Right atrium auricular region (tissue), 2 donors: ENCODE results near the gene SRSF3. TPM values are rescaled to one million over a fixed set of nuclear protein-coding genes. Genes with fewer than 3 reads are reported as not detected.
A peak's percentile ranks its signal among the peaks of the same experiment; 100 is the strongest.
"Not testable (repeated sequence)": the region's sequence is repeated elsewhere in the genome, so short reads cannot be mapped to it uniquely, and the experiment has no call there.

Source experiments
- DNase-seq: peaks from one replicate; pipeline ENCODE4 v3.0.0-alpha.2; 2019; ENCODE audit warnings: low spot score
- H3K27ac ChIP-seq, 2 donors: fragments of 200-600 bp; sonication (generic); 1 replicate in 1 of 2; 2 replicates in 1 of 2; pipeline ENCODE4 v1.5.1; 2016 to 2019
- H3K27me3 ChIP-seq, 2 donors: fragments of 200-600 bp; sonication (generic); one replicate each; pipeline versions ENCODE4 v1.5.1 to v1.6.0; 2017 to 2019
- H3K36me3 ChIP-seq: fragments of 200-600 bp; sonication (generic); one replicate; pipeline ENCODE4 v1.5.1; 2016
- H3K4me1 ChIP-seq, 2 donors: fragments of 200-600 bp; sonication (generic); one replicate each; pipeline versions ENCODE4 v1.5.1 to v1.6.0; 2017 to 2019
- H3K4me3 ChIP-seq, 2 donors: fragments of 200-600 bp; sonication (generic); 1 replicate in 1 of 2; 2 replicates in 1 of 2; pipeline ENCODE4 v1.5.1; 2017 to 2019; ENCODE audit warnings: mild to moderate bottlenecking in 1 of 2, moderate library complexity in 1 of 2
- H3K9me3 ChIP-seq, 2 donors: fragments of 200-600 bp; sonication (generic); one replicate each; pipeline ENCODE4 v1.5.1; 2019
- CTCF ChIP-seq, 2 donors: fragments of 200-600 bp; sonication (generic); IDR thresholded peaks; one replicate each; pipeline ENCODE4 v1.5.1; 2019; ENCODE audit warnings: antibody characterized with exemption in 2 of 2
- total RNA-seq, 2 donors: library from RNA; depleted of rRNA; stranded (reverse); fragments of >200 nt; gene quantifications; one replicate each; pipeline ENCODE4 v1.1.0, GENCODE V29; 2016

Gene SRSF3
- total RNA-seq, 2 donors from 2014 or later = 51.4 to 97.2 TPM

- Histone ChIP-seq H3K27me3 (no peaks in the 10 kb centered on the region), H3K36me3 (peaks cover 97% of the 10 kb centered on the region), H3K9me3 (no peaks in the 10 kb centered on the region), H3K27ac (no peak overlapping the region), H3K4me1 (peaks cover 0 to 88% of the 10 kb centered on the region in 2 donors), H3K4me3 (no peak overlapping the region)
- no peak for DNase-seq
- TF ChIP-seq CTCF (IDR thresholded peaks at IDR 0.05) = no peak
These were observed 10.2 kb downstream of the SRSF3 start for GRCh38 chr6:36604090-36605060.

- Histone ChIP-seq H3K27me3 (no peaks in the 10 kb centered on the region), H3K4me3 (no peak overlapping the region), H3K27ac (no peak overlapping the region), H3K9me3 (no peaks in the 10 kb centered on the region), H3K36me3 (peaks cover 92% of the 10 kb centered on the region), H3K4me1 (peaks cover 0 to 80% of the 10 kb centered on the region in 2 donors)
- no peak for DNase-seq
- TF ChIP-seq CTCF (IDR thresholded peaks at IDR 0.05) = no peak
These were observed 11.0 kb downstream of the SRSF3 start for GRCh38 chr6:36605143-36605542.

DNA sequence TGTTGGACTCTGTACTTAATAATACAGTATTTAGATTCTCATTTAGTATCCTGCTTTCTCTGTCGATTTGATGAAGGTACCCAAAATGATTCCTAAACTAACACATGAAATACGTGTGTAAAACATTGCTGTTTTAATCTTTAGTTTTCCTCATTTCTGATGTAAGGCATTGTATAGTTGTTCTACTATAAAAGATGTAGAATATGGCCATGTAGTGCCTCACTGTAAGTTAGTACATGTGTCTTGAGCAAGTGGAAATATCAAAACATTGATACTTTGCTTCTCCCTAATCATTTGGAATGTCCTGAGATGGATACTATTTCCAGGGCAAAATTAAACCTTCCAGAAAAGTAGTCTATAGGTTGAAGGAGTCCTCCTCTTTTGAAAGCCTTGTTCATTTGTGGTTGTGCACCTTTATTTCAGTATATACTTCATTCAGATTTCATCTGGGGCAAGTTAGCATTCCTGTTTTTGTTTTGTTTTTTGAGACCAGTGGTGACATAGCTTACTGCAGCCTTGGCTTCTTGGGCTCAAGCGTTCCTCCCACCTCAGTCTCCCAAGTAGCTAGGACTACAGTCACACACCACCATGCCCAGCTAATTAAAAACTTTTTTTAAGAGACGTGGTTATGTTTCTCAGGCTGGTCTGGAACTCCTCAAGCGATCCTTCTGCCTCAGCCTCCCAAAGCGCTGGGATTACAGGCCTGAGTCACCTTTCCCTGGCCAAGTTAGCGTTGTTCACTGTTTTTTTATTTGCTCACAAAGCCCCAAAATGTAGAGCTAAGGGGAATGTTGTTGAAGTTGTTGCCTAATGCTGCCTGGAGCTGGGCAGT lies 11.6 kb downstream of the SRSF3 start:
- H3K4me3 ChIP-seq = no peak overlapping the region
- TF ChIP-seq CTCF (IDR thresholded peaks at IDR 0.05) = no peak
- no peak for DNase-seq
- no peaks in the 10 kb centered on the region for H3K9me3 ChIP-seq
- H3K36me3 ChIP-seq = peaks cover 87% of the 10 kb centered on the region
- H3K4me1 ChIP-seq = peaks cover 0 to 75% of the 10 kb centered on the region in 2 donors
- H3K27ac ChIP-seq = peak overlapping the region in 1 of 2 donors; percentile 55
- H3K27me3 ChIP-seq = no peaks in the 10 kb centered on the region

DNA sequence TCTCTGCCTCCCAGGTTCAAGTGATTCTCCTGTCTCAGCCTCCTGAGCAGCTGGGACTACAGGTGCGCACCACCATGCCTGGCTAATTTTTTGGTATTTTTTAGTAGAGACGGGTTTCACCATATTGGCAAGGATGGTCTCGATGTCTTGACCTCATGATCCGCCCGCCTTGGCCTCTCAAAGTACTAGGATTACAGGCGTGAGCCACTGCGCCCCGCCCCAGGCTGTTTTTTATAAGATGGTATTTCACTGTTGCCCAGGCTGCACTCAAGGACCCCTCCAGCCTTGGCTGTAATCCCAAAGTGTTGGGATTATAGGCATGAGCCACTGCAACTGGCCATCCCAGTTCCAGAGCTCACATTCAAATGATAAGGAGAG lies 13.1 kb downstream of the SRSF3 start:
- not testable (repeated sequence) for DNase-seq, H3K4me3 ChIP-seq, H3K9me3 ChIP-seq, H3K27me3 ChIP-seq
- H3K36me3 ChIP-seq = peaks cover 85% of the 10 kb centered on the region
- H3K4me1 ChIP-seq = peaks cover 0 to 66% of the 10 kb centered on the region in 2 donors
- peak overlapping the region; percentile 17 to 55 for H3K27ac ChIP-seq

- no peak for DNase-seq
- Histone ChIP-seq H3K27ac (peak overlapping the region; percentile 17 to 55), H3K4me1 (peaks cover 0 to 63% of the 10 kb centered on the region in 2 donors), H3K27me3 (no peaks in the 10 kb centered on the region), H3K4me3 (no peak overlapping the region), H3K36me3 (peaks cover 85% of the 10 kb centered on the region), H3K9me3 (no peaks in the 10 kb centered on the region)
- no peak for TF ChIP-seq CTCF (IDR thresholded peaks at IDR 0.05)
These were observed 13.7 kb downstream of the SRSF3 start for GRCh38 chr6:36607683-36608386.
